HFF-Myc (cell line): Measurements from ENCODE around the gene NGFR.

Experiments
- DNase-seq: peaks from one replicate; pipeline ENCODE4 v3.0.0-alpha.2; 2011; ENCODE audit warnings: low read depth; ENCODE audit errors: extremely low read depth
- H3K4me3 ChIP-seq: replicated peaks from 2 replicates; pipeline ENCODE4 v1.5.1; 2011; ENCODE audit warnings: low read depth, mild to moderate bottlenecking, control low read depth, low read length
- CTCF ChIP-seq: IDR thresholded peaks from 2 replicates; pipeline ENCODE4 v1.5.1; 2012; ENCODE audit warnings: mild to moderate bottlenecking, low read depth, low read length, control low read depth; ENCODE audit errors: missing control alignments

NGFR gene

GRCh38 chr17:49469831-49470810 is 25.0 kb upstream of the NGFR start:
- no peak overlapping the region for H3K4me3 ChIP-seq
- TF ChIP-seq CTCF: no peak
- DNase-seq: no peak

GRCh38 chr17:49471089-49471683 is 23.9 kb upstream of the NGFR start:
- DNase-seq: no peak
- no peak overlapping the region for H3K4me3 ChIP-seq
- TF ChIP-seq CTCF: no peak

GRCh38 chr17:49471769-49472168 is 23.3 kb upstream of the NGFR start:
- no peak for TF ChIP-seq CTCF
- no peak for DNase-seq
- no peak overlapping the region for H3K4me3 ChIP-seq

GRCh38 chr17:49472527-49472926 is 22.6 kb upstream of the NGFR start:
- H3K4me3 ChIP-seq: no peak overlapping the region
- DNase-seq: no peak
- TF ChIP-seq CTCF: no peak

GRCh38 chr17:49473900-49474751 is 21.0 kb upstream of the NGFR start:
- no peak for DNase-seq

GRCh38 chr17:49477709-49478108 is 17.4 kb upstream of the NGFR start:
- DNase-seq: no peak
- no peak for TF ChIP-seq CTCF
- no peak overlapping the region for H3K4me3 ChIP-seq

More at GRCh38 chr17:49473900-49474751, 21.0 kb upstream of the NGFR start:
- H3K4me3 ChIP-seq: no peak overlapping the region
- no peak for TF ChIP-seq CTCF
